Measurements from ENCODE around the gene CERS6.

The CERS6 gene

GRCh38 chr2:168445960-168446359, 10.1 kb upstream of the CERS6 start:
- DNase-seq: no peak

GRCh38 chr2:168448980-168449379, 7.1 kb upstream of the CERS6 start:
- DNase-seq: no peak

GRCh38 chr2:168449419-168449818, 6.7 kb upstream of the CERS6 start:
- no peak for DNase-seq

GRCh38 chr2:168450171-168450570, 5.9 kb upstream of the CERS6 start:
- no peak for DNase-seq

GRCh38 chr2:168450732-168451131, 5.3 kb upstream of the CERS6 start:
- no peak for DNase-seq

- no peak for DNase-seq
Observed at GRCh38 chr2:168452781-168453180, 3.3 kb upstream of the CERS6 start.

GRCh38 chr2:168453404-168453803, 2.7 kb upstream of the CERS6 start:
- no peak for DNase-seq

GRCh38 chr2:168454737-168455644, 1.1 kb upstream of the CERS6 start:
- no peak for DNase-seq

- DNase-seq: peak; percentile 36
Observed at GRCh38 chr2:168456521-168457189, 583 bp downstream of the CERS6 start.

- no peak for DNase-seq
Observed at GRCh38 chr2:168457190-168457895, 1.3 kb downstream of the CERS6 start.

- DNase-seq: no peak
Observed at GRCh38 chr2:168458139-168458538, 2.1 kb downstream of the CERS6 start.

- DNase-seq: no peak
Observed at GRCh38 chr2:168459256-168459655, 3.2 kb downstream of the CERS6 start.

GRCh38 chr2:168460571-168460970, 4.5 kb downstream of the CERS6 start:
- no peak for DNase-seq

- no peak for DNase-seq
Observed at GRCh38 chr2:168461178-168461941, 5.3 kb downstream of the CERS6 start.

- no peak for DNase-seq
Observed at GRCh38 chr2:168461942-168462331, 5.9 kb downstream of the CERS6 start.

GRCh38 chr2:168462543-168463045, 6.5 kb downstream of the CERS6 start:
- no peak for DNase-seq

GRCh38 chr2:168465594-168465993, 9.5 kb downstream of the CERS6 start:
- no peak for DNase-seq

GRCh38 chr2:168466190-168466737, 10.2 kb downstream of the CERS6 start:
- DNase-seq: no peak

- no peak for DNase-seq
Observed at GRCh38 chr2:168466834-168467565, 10.9 kb downstream of the CERS6 start.

- DNase-seq: no peak
Observed at GRCh38 chr2:168467729-168468128, 11.7 kb downstream of the CERS6 start.

GRCh38 chr2:168468354-168468753, 12.3 kb downstream of the CERS6 start:
- DNase-seq: no peak
